GM21515 (cell line): ENCODE results near the gene GATAD2A.
"Not testable (repeated sequence)": the region's sequence is repeated elsewhere in the genome, so short reads cannot be mapped to it uniquely, and the experiment has no call there.

Source experiments
- ATAC-seq: cut with Tn5 transposase; IDR thresholded peaks from one replicate; pipeline ENCODE4 v1.9.1; 2021; ENCODE audit not compliant: unreplicated experiment

The GATAD2A gene

GRCh38 chr19:19463348-19464117 is 58.1 kb downstream of the GATAD2A start:
- ATAC-seq: no peak

DNA sequence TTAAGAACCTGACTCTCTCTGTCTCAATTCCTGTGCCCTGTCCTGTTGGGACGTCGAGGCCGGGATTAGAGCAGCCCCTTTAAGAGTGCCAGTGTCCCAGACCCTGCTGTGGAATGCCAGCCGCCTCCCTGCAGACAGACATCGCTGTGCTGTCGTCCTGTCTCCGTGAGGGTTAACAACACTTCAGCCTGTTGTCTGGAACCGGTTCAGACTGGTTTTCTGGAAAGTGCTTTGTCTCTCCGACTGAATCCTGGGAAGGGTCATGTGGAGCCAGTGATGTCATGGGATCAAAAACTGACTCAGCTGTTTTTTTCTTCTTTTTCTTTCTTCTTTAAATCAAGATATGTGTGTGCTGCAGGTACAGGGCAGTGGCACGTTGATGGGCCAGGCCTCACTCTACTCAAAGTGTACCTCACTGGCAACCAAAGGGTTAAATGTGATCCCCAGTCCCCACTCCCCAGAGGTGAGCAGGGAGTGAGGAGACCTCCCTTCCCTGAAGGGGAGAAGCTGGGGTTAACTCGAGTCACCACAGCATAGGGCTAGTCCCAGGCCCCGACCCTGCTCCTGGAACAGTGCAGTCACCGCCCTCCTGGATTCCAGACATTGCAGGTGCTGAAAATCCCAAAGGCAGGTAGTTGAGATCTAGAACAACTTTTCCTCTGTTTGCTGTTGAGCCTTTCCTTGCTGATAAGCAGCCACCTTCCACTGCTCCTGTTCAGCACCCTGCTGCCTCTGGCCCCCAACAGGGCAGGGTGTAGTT is 59.0 kb downstream of the GATAD2A start:
- ATAC-seq: no peak

DNA sequence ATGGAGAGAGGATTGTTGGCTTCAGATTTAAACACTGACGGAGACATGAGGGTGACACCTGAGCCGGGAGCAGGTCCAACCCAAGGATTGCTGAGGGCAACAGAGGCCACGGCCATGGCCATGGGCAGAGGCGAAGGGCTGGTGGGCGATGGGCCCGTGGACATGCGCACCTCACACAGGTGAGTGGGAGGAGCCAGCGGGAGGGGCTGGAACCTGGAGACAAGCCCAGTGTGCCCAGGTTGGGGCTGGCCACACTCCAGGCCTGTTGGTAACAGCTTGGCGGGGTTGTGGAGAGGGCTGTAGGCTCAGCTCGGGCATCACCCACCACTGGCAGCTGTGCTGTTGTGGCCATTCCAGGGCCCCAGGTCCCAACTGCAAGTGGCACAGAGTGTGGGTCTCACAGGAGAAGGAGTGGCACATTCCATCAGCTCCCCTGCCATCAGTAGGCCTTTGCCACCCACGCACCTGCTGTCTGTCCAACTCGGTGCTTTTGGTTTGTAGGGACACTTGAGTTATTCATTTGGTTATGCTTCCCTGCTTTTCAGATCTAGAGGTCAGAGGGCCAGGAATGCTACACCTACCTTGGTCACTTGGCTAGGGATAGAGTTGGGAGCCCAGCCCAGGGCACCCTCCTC is 60.1 kb downstream of the GATAD2A start:
- no peak for ATAC-seq

DNA sequence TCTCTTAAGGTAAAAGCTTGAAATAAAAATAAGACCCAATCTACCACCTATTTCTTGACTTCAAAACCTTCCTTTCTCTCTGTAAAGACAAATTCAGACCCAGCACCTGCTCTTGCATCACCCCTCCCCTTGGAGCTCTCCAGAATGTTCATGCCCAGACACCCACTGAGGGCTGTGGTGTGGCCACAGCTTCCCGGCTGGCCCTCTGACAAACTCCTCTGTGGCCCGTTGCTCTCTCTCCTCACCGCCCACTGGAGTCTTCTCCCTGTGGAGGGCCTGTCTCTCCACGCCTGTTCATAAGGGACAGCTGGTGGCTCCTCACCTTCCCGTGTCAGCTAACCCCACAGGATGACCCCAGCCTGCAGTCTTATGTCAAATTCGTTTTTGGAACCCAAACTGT is 60.7 kb downstream of the GATAD2A start:
- no peak for ATAC-seq

GRCh38 chr19:19468424-19469050 is 63.1 kb downstream of the GATAD2A start:
- no peak for ATAC-seq

- no peak for ATAC-seq
Measured at GRCh38 chr19:19470579-19470978, 65.1 kb downstream of the GATAD2A start.

DNA sequence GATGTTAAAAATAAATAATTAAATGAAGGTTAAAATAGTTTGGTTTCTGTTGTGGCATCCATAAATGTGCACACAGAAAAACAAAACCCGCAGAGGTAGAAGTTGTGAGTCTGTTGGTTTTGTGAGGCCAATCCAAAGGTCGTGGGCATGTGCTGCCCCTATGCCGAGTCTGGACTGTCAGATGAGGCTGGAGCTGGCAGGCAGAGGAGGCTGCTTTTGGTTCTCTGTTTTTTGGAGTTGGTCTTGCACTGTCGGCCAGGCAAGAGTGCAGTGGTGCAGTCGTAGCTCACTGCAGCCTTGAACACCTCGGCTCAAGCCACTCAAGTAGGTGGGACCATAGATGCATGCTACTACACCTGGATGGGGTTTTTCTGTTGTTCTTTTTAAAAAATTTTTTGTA is 66.2 kb downstream of the GATAD2A start:
- ATAC-seq: no peak

GRCh38 chr19:19472106-19472505 is 66.6 kb downstream of the GATAD2A start:
- not testable (repeated sequence) for ATAC-seq

GRCh38 chr19:19475015-19475765 is 69.7 kb downstream of the GATAD2A start:
- no peak for ATAC-seq

DNA sequence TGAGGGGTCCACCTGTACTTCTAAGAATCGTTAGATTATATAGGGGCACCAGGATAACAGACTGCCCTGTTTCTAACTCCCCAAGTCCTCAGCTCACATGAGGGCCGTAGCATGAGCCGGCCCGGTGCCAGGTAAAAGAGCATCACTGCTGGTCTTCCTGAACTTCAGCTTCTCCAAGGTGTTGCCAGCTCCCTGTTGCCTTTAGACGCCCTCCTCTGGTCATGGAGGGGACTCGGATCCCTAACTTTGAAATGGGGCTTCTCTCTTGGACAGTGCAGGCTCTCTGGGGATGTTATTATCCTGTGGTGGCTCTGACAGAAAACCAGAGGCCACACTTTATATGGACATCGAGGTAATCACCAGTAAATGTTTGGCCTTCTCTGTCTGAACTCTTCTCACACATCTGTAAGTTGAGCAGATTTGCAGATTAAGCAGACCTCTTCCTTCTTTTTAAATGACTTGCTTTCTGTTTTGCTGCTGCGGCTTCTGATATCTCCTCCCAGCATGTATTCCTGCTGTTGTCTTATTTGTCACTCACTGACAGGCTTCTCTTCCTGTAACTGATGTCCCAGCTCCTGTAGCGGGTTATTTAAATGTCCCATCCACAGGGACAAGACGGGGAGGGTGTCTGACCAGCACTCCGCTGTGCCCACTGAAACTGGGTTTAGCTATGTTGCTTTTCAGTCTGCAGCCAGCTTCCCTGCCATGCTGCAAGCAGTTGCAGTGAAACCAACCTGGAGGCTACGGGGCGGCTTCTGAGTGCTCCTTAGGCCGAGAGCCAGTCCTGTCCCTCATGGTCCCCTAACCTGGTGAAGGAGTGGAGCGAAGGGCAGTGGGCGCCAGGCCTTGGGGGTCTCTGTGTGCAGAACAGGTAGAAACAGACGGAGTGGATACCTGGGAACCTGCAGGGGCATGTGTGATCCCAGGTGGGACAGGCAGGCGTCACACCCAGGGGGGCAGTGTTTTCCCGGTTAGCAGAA is 70.7 kb downstream of the GATAD2A start:
- no peak for ATAC-seq

DNA sequence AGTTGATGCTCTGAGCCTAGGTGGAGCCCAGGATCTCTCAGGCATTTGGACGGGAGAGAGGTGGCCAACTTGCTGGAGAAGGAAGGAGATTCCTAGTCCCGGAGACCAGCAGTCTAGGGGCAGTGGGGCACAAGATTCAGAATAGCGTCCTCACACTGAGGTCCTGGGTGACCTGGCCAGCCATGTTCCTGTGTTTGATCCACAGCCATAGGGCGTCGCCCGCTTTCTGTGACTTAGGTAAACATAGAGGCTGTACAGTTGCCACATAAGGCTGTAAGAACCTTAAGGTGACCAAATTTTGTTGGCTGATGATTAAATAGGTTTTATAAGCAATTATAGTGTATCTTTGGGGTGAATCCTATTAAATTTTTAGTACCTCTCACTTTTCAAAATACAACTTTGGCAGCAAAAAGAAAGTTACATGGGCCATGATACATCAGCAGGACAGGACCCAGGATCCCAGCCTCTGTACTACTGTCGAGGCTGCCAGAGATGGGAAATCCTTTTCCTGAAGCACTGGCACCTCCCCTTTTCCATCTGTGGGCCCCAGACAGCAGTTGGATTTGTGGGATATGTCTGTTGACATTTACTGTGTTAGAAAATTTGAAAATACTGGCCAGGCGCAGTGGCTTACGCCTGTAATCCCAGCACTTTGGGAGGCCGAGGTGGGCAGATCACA is 72.4 kb downstream of the GATAD2A start:
- ATAC-seq: no peak

- no peak for ATAC-seq
Measured at GRCh38 chr19:19480688-19481087, 75.2 kb downstream of the GATAD2A start.

GRCh38 chr19:19482809-19483596 is 77.5 kb downstream of the GATAD2A start:
- ATAC-seq: no peak

DNA sequence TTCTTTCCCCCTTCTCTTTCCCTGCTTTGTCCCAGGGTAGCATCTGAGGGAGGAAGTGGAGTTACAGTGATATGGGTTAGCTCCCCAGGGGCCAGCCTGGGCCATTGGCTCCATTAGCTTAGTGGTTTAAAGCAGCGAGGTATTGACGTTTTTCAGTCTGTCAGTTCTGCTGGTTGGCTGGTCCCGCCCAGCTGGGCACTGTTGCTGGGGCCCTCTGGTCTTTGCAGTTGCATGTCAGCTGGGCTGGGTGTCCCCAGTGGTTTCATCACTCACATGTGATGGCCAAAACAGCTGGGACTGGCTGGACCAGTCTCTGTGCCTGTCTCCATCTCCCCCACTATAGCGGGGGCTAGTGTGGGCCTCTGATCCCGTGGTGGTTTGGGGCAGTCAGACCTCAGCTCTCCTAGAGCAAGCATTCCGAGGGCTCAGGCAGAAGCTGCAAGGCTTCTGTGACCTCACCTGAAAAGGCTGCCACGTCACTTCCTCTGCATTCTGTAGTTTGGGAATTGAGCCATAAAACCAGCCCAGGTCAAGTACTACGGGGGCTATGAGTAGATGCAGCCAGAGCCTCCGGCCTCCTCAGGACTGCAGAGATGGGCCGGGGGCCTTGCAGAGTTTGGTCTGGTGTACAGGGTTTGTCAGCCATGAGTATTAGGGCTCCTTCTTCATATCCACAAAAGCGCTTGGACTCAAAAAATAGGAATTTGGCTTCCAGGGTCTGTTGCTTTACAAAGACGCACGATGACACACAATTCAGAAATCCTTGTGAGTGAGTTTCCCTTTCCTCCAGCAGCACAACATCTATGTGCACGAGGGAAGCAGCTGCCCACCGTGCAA is 79.9 kb downstream of the GATAD2A start:
- ATAC-seq: no peak

DNA sequence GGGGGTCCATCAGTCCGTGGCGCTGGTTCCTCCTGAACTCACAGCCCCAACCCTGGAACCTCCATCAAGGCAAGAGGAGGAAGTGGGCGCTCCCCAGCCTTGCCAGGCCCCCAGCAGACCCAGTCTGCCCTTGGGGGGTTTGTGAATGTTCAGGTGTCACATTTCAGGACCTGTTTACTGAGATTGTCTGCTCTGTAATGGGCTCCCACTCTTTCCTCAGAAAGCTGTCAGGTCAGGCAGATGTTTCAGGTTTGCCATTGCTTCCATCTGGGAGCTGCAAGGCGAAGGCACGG is 80.5 kb downstream of the GATAD2A start:
- ATAC-seq: no peak

DNA sequence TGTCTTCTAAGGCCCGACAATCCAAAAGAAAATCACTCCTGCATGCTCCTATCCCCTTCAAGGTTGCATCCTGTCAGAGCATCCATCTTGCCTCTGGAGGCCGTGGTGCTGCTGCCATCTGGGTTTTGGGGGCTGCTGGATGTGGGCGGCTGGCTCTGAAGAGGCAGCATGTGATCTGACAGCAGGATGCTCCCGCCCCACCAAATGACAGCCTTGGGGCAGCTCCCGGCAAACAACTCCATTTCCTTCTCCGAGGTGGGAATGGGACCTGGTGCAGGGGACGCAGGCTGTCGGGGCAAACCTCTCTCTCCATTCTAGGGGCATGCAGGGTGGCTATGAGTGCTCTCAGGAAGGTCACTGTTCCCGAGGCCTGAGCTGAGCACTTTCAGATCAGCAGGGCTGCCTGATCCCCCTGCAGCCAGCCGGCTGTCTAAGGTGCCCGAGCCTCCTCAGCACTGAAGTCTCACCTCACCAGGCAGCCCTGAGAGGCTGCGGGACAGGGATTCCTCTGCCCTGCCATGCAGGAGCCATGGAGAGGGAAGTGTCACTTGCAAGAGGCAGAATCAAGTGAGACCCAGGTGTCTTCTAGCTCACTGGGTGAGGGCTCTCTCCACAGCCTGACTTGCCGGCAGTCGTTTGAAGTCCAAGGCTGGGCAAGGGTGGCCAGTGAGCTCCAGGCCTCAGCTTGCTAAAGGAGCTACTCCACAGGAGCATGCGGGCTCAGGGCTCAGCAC is 81.0 kb downstream of the GATAD2A start:
- no peak for ATAC-seq
